Activated CD4-positive, alpha-beta T cell treated with anti-CD3 and anti-CD28 coated beads, Interleukin-2, Interleukin-4, amounts not matched to agents 100 ng/mL and 50 ng/mL, durations not matched to agents 16 hours and 8 hours (primary cell): ENCODE results near the gene UVSSA.
"Not testable (repeated sequence)": the region's sequence is repeated elsewhere in the genome, so short reads cannot be mapped to it uniquely, and the experiment has no call there.

Experiments
- DNase-seq: peaks from one replicate; pipeline ENCODE4 v3.0.0-alpha.2; 2020; ENCODE audit warnings: low spot score

The UVSSA gene

GRCh38 chr4:1364748-1365147, 17.7 kb downstream of the UVSSA start:
- DNase-seq, result no peak

- DNase-seq, result no peak
Observed at GRCh38 chr4:1365271-1366178, 18.5 kb downstream of the UVSSA start.

GRCh38 chr4:1366371-1367229, 19.6 kb downstream of the UVSSA start:
- DNase-seq, result no peak

GRCh38 chr4:1367230-1367935, 20.4 kb downstream of the UVSSA start:
- DNase-seq, result no peak

- DNase-seq, result no peak
Observed at GRCh38 chr4:1367936-1368289, 20.9 kb downstream of the UVSSA start.

GRCh38 chr4:1368421-1369090, 21.5 kb downstream of the UVSSA start:
- DNase-seq, result no peak

- DNase-seq, result no peak
Observed at GRCh38 chr4:1369091-1369450, 22.1 kb downstream of the UVSSA start.

GRCh38 chr4:1369479-1370079, 22.6 kb downstream of the UVSSA start:
- DNase-seq, result no peak

- DNase-seq, result no peak
Observed at GRCh38 chr4:1370321-1371124, 23.5 kb downstream of the UVSSA start.

- no peak for DNase-seq
Observed at GRCh38 chr4:1371176-1372165, 24.5 kb downstream of the UVSSA start.

GRCh38 chr4:1372576-1372975, 25.6 kb downstream of the UVSSA start:
- not testable (repeated sequence) for DNase-seq

- no peak for DNase-seq
Observed at GRCh38 chr4:1373892-1374705, 27.1 kb downstream of the UVSSA start.

GRCh38 chr4:1374706-1375045, 27.7 kb downstream of the UVSSA start:
- DNase-seq, result no peak

GRCh38 chr4:1375051-1375721, 28.2 kb downstream of the UVSSA start:
- no peak for DNase-seq

- DNase-seq, result no peak
Observed at GRCh38 chr4:1375761-1376322, 28.8 kb downstream of the UVSSA start.

GRCh38 chr4:1376391-1376840, 29.4 kb downstream of the UVSSA start:
- no peak for DNase-seq

GRCh38 chr4:1376841-1377605, 30.0 kb downstream of the UVSSA start:
- no peak for DNase-seq
